HCT116 (cell line): ENCODE measurements around the gene ADAMTS9. TPM values are rescaled to one million over a fixed set of nuclear protein-coding genes. Genes with fewer than 3 reads are reported as not detected.

Experiments
- ATAC-seq: fragments of 200-7000 bp; cut with Tn5 transposase; 2 replicates; pipeline ENCODE4 v1.9.1; 2020; ENCODE audit warnings: mild to moderate bottlenecking, moderate library complexity
- BruUV-seq: library from RNA; stranded (reverse); fragments of 400-500 nt; replicated peaks from 2 replicates; lab custom pipeline; 2021; lab: Mats Ljungman, UMichigan
- CTCF ChIA-PET: fragments of 300-600 bp; sonication (Branson Sonifier 250); formaldehyde crosslinking; loops from one replicate; lab custom pipeline; 2021; ENCODE audit warnings: antibody characterized with exemption; lab: Charles Lee
- POLR2A ChIA-PET: fragments of 300-600, 350-600 bp; sonication (Branson Sonifier 250); formaldehyde crosslinking; loops from one replicate; lab custom pipeline; 2021; ENCODE audit warnings: antibody characterized with exemption; lab: Charles Lee
- RAD21 ChIA-PET, 2 experiments: fragments of 300-600 bp; sonication (Branson Sonifier 250); formaldehyde crosslinking; loops; one replicate each; lab custom pipeline; 2023; ENCODE audit warnings: low total read pairs in 2 of 2; ENCODE audit not compliant: uncharacterized antibody in 2 of 2, unreplicated experiment in 2 of 2, low non-redundant PET in 1 of 2; lab: Charles Lee
- DNase-seq: peaks from one replicate; pipeline ENCODE4 v3.0.0-alpha.2; 2010; ENCODE audit warnings: low read depth, low spot score
- H2AFZ ChIP-seq: fragments of 200-600 bp; shearing (Covaris generic), sonication (generic); 2 replicates; pipeline ENCODE4 v1.6.1; 2017; ENCODE audit warnings: low read depth, mixed run types, mixed read lengths, antibody characterized with exemption, low read length; ENCODE audit not compliant: poor library complexity, severe bottlenecking
- H3K27ac ChIP-seq: 2 replicates; pipeline ENCODE4 v1.5.1; 2012; ENCODE audit warnings: low read depth, low read length
- H3K27me3 ChIP-seq: fragments of 200-600 bp; sonication (generic); 2 replicates; pipeline ENCODE4 v1.6.1; 2016; ENCODE audit warnings: mixed run types, low read length, mixed read lengths; ENCODE audit not compliant: insufficient read depth
- H3K36me3 ChIP-seq, 2 experiments: fragments of 200-500 bp in 1 of 2; fragments of 200-600 bp in 1 of 2; sonication (Bioruptor generic) in 1 of 2; sonication (generic) in 1 of 2; 2 replicates each; pipeline versions ENCODE4 v1.5.1 to v1.6.1; 2014 to 2016; ENCODE audit warnings: low read length in 2 of 2, inconsistent platforms in 1 of 2, mixed read lengths in 1 of 2, mixed run types in 1 of 2; ENCODE audit not compliant: insufficient read depth in 2 of 2, control insufficient read depth in 1 of 2
- H3K4me1 ChIP-seq, 2 experiments: fragments of 200-600 bp in 1 of 2; sonication (generic) in 1 of 2; 2 replicates each; pipeline versions ENCODE4 v1.5.1 to v1.6.1; 2012 to 2017; ENCODE audit warnings: low read length in 2 of 2, inconsistent platforms in 1 of 2, mild to moderate bottlenecking in 1 of 2, mixed read lengths in 1 of 2, mixed run types in 1 of 2, moderate library complexity in 1 of 2; ENCODE audit not compliant: insufficient read depth in 2 of 2, control insufficient read depth in 1 of 2
- H3K4me2 ChIP-seq: fragments of 200-600 bp; sonication (generic); 2 replicates; pipeline ENCODE4 v1.6.1; 2017; ENCODE audit warnings: mixed run types, low read length, mixed read lengths
- H3K4me3 ChIP-seq, 2 experiments: fragments of 200-600 bp in 1 of 2; sonication (generic) in 1 of 2; replicated peaks in 1 of 2; 2 replicates each; pipeline ENCODE4 v1.5.1; 2011 to 2016; ENCODE audit warnings: low read length in 2 of 2, control low read depth in 1 of 2, low read depth in 1 of 2, mild to moderate bottlenecking in 1 of 2, mixed read lengths in 1 of 2, mixed run types in 1 of 2
- H3K79me2 ChIP-seq: fragments of 200-600 bp; sonication (generic); 2 replicates; pipeline ENCODE4 v1.6.1; 2017; ENCODE audit warnings: mild to moderate bottlenecking, mixed run types, low read length, moderate library complexity, mixed read lengths; ENCODE audit not compliant: insufficient read depth
- H3K9ac ChIP-seq: fragments of 200-600 bp; sonication (generic); 2 replicates; pipeline ENCODE4 v1.6.1; 2016; ENCODE audit warnings: low read length, mixed read lengths
- H3K9me2 ChIP-seq: fragments of 200-600 bp; sonication (generic), shearing (Covaris generic); 2 replicates; pipeline ENCODE4 v1.6.1; 2017; ENCODE audit warnings: mixed run types, mild to moderate bottlenecking, moderate library complexity; ENCODE audit not compliant: insufficient read depth
- H3K9me3 ChIP-seq, 2 experiments: fragments of 200-500 bp in 1 of 2; fragments of 200-600 bp in 1 of 2; sonication (Bioruptor generic) in 1 of 2; sonication (generic) in 1 of 2; 2 replicates each; pipeline ENCODE4 v1.6.1; 2014 to 2017; ENCODE audit warnings: low read length in 2 of 2, mixed read lengths in 2 of 2, inconsistent platforms in 1 of 2, low read depth in 1 of 2, mild to moderate bottlenecking in 1 of 2, mixed run types in 1 of 2, moderate library complexity in 1 of 2; ENCODE audit not compliant: control insufficient read depth in 1 of 2, insufficient read depth in 1 of 2
- H4K20me1 ChIP-seq: fragments of 200-600 bp; sonication (generic), shearing (Covaris generic); 2 replicates; pipeline ENCODE4 v1.6.1; 2017; ENCODE audit warnings: mixed run types, mild to moderate bottlenecking, moderate library complexity; ENCODE audit not compliant: insufficient read depth
- CBX3 ChIP-seq: IDR thresholded peaks from 2 replicates; pipeline ENCODE4 v1.6.1; 2012; ENCODE audit warnings: low read depth
- CEBPB ChIP-seq: IDR thresholded peaks from 2 replicates; pipeline ENCODE4 v1.6.1; 2012; ENCODE audit warnings: low read depth
- CTCF ChIP-seq, 3 experiments: fragments of 200-600 bp in 1 of 3; sonication (generic) in 1 of 3; IDR thresholded peaks in 2 of 3; conservative IDR thresholded peaks in 1 of 3; 2 replicates each; pipeline ENCODE4 v1.5.1; 2012 to 2017; ENCODE audit warnings: low read depth in 2 of 3, low read length in 2 of 3, antibody characterized with exemption in 1 of 3, borderline replicate concordance in 1 of 3, control low read depth in 1 of 3, mild to moderate bottlenecking in 1 of 3, mixed read lengths in 1 of 3, mixed run types in 1 of 3, moderate library complexity in 1 of 3; ENCODE audit not compliant: insufficient read depth in 1 of 3
- EGR1 ChIP-seq: IDR thresholded peaks from 2 replicates; pipeline ENCODE4 v1.6.1; 2012; ENCODE audit warnings: low read depth
- EZH2phosphoT487 ChIP-seq: fragments of 200-600 bp; IDR thresholded peaks from 2 replicates; pipeline ENCODE4 v1.6.1; 2018; ENCODE audit warnings: antibody characterized with exemption, borderline replicate concordance
- POLR2A ChIP-seq: IDR thresholded peaks from 2 replicates; pipeline ENCODE4 v1.7.0; 2011; ENCODE audit warnings: borderline replicate concordance; ENCODE audit not compliant: insufficient read depth, insufficient read length; ENCODE audit errors: extremely low read depth
- RAD21 ChIP-seq: IDR thresholded peaks from 2 replicates; pipeline ENCODE4 v1.6.1; 2012; ENCODE audit warnings: low read depth, mild to moderate bottlenecking
- REST ChIP-seq: IDR thresholded peaks from 2 replicates; pipeline ENCODE4 v1.6.1; 2012; ENCODE audit warnings: low read depth
- SP1 ChIP-seq: IDR thresholded peaks from 2 replicates; pipeline ENCODE4 v1.6.1; 2012; ENCODE audit warnings: low read depth
- SRF ChIP-seq: IDR thresholded peaks from 2 replicates; pipeline ENCODE4 v1.6.1; 2012; ENCODE audit warnings: low read depth
- TCF7L2 ChIP-seq: IDR thresholded peaks from 2 replicates; pipeline ENCODE4 v1.7.0; 2011; ENCODE audit warnings: borderline replicate concordance, inconsistent platforms; ENCODE audit not compliant: insufficient read depth, insufficient read length; ENCODE audit errors: extremely low read depth
- YY1 ChIP-seq: IDR thresholded peaks from 2 replicates; pipeline ENCODE4 v1.6.1; 2011; ENCODE audit warnings: low read length, low read depth, moderate library complexity, mild to moderate bottlenecking; ENCODE audit not compliant: insufficient replicate concordance; ENCODE audit errors: extremely low read depth
- ZFX ChIP-seq: fragments of 450-650 bp; IDR thresholded peaks from 2 replicates; pipeline ENCODE4 v1.6.1; 2017
- ZNF274 ChIP-seq: fragments of 200-500 bp; sonication (Bioruptor generic); IDR thresholded peaks from 2 replicates; pipeline ENCODE4 v1.6.1; 2014; ENCODE audit warnings: mild to moderate bottlenecking, low read depth, low read length, inconsistent platforms
- intact Hi-C: fragments of 100-400 bp; cut with micrococcal nuclease; formaldehyde crosslinking; loops from 2 replicates; pipeline ENCODE4 v1.10.0; 2022
- total RNA-seq: library from RNA; stranded (reverse); gene quantifications from one replicate; pipeline ENCODE4 v1.2.1, GENCODE V29; 2021; ENCODE audit not compliant: unreplicated experiment

The ADAMTS9 gene
- total RNA-seq, 1 experiment from 2014 or later = 0.05 TPM

- BruUV-seq = no TSS peak
- Histone ChIP-seq H3K79me2 (no peaks in the 10 kb centered on the region), H3K27ac (no peak overlapping the region), H3K9me2 (no peaks in the 10 kb centered on the region), H3K4me2 (no peak overlapping the region)
- POLR2A ChIA-PET = no interaction called here
- TF ChIP-seq EGR1 = no peak
- TF ChIP-seq TCF7L2 = no peak
- no peak for TF ChIP-seq YY1
- no peak for TF ChIP-seq RAD21
- TF ChIP-seq CTCF (IDR thresholded peaks at IDR 0.05 in 2 of 3, conservative IDR thresholded peaks at IDR 0.05 in 1 of 3; ENCODE audit: borderline replicate concordance in 1 of 3, insufficient read depth in 1 of 3, low read depth in 2 of 3, low read length in 2 of 3) = no peak
- TF ChIP-seq SP1 = no peak
- no peak for TF ChIP-seq EZH2phosphoT487
- TF ChIP-seq, all 23 proteins: peak for 0
- H3K36me3 ChIP-seq = no peaks in the 10 kb centered on the region
- no peak overlapping the region for H2AFZ ChIP-seq
- H4K20me1 ChIP-seq = no peaks in the 10 kb centered on the region; the same call in 1 of the 2 replicates
- no peak overlapping the region for H3K4me3 ChIP-seq
- H3K27me3 ChIP-seq = 0 out of 2 replicates have a peak, but pooled peaks cover 8% of the 10 kb centered on the region
- H3K9ac ChIP-seq = no peak overlapping the region
- no peaks in the 10 kb centered on the region for H3K4me1 ChIP-seq
- no peaks in the 10 kb centered on the region for H3K9me3 ChIP-seq
- intact Hi-C loops = no loop called here
- ChIA-PET CTCF (no interaction called here), RAD21 (no interaction called here)
- no peak for DNase-seq
- ATAC-seq = no peak
Measured at GRCh38 chr3:64653101-64653500, 34.7 kb downstream of the ADAMTS9 start.

- Histone ChIP-seq H3K4me1 (no peaks in the 10 kb centered on the region), H3K9me2 (no peaks in the 10 kb centered on the region), H3K27me3 (0 out of 2 replicates have a peak, but pooled peaks cover 8% of the 10 kb centered on the region), H3K9ac (no peak overlapping the region), H3K79me2 (no peaks in the 10 kb centered on the region), H3K36me3 (no peaks in the 10 kb centered on the region), H4K20me1 (no peaks in the 10 kb centered on the region; the same call in 1 of the 2 replicates), H3K4me3 (no peak overlapping the region), H2AFZ (no peak overlapping the region), H3K9me3 (no peaks in the 10 kb centered on the region), H3K27ac (no peak overlapping the region), H3K4me2 (no peak overlapping the region)
- DNase-seq (no peak), ATAC-seq (no peak)
- no TSS peak for BruUV-seq
- POLR2A ChIA-PET = no interaction called here
- CTCF ChIA-PET = no interaction called here
- intact Hi-C loops = no loop called here
- RAD21 ChIA-PET = no interaction called here
- TF ChIP-seq SRF (no peak), ZNF274 (no peak), REST (no peak), CEBPB (no peak), ZFX (no peak), CBX3 (no peak), SP1 (no peak), POLR2A (no peak), YY1 (no peak)
Measured at GRCh38 chr3:64651741-64652241, 36.0 kb downstream of the ADAMTS9 start.
